Measurements from ENCODE around the gene KIR2DL1.
"Not testable (repeated sequence)": the region's sequence is repeated elsewhere in the genome, so short reads cannot be mapped to it uniquely, and the experiment has no call there.

KIR2DL1 gene

DNA sequence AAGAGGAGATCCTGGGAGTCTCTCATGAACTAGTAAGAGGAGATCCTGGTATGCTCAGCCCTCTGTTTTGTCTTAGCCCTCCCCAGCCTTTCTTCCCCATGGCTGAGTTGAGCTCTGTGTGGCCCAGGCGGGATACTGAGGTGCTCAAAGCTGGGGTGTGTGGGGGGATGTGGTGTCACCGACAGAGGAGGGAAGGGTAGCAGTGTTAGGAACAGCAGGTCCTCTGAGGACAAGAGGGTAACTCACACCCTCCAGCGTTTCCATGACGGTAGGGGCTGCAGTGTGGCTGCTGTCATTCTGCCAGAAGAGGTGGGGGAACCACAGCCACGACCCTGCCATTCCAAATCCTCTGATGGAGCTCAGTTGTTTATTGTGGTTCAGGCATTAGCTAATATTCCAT lies 34.5 kb downstream of the KIR2DL1 start:
- Histone ChIP-seq H3K27ac (ENCODE audit: low read length) (no peak overlapping the region), H3K4me1 (ENCODE audit: insufficient read depth, low read length) (no peaks in the 10 kb centered on the region), H3K9me3 (ENCODE audit: insufficient read depth, low read depth, low read length) (peaks cover 82% of the 10 kb centered on the region), H3K27me3 (ENCODE audit: insufficient read depth, low read length) (no peaks in the 10 kb centered on the region), H3K9ac (ENCODE audit: low read depth, low read length) (no peak overlapping the region), H3K4me3 (ENCODE audit: low read length) (no peak overlapping the region), H3K36me3 (ENCODE audit: insufficient read depth, low read depth, low read length) (no peaks in the 10 kb centered on the region)

DNA sequence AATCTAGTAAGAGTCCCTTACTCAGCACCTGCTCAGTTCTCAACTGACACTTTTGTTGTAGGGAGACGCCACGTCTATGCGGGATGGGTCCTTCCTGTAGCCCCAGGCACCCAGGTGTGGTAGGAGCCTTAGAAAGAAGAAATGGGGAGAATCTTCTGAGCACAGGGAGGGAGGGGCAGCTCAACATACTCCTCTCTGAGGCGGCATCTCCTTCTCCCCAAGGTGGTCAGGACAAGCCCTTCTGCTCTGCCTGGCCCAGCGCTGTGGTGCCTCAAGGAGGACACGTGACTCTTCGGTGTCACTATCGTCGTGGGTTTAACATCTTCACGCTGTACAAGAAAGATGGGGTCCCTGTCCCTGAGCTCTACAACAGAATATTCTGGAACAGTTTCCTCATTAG lies 35.0 kb downstream of the KIR2DL1 start:
- Histone ChIP-seq H3K27me3 (ENCODE audit: insufficient read depth, low read length) (no peaks in the 10 kb centered on the region), H3K9me3 (ENCODE audit: insufficient read depth, low read depth, low read length) (peaks cover 87% of the 10 kb centered on the region)

DNA sequence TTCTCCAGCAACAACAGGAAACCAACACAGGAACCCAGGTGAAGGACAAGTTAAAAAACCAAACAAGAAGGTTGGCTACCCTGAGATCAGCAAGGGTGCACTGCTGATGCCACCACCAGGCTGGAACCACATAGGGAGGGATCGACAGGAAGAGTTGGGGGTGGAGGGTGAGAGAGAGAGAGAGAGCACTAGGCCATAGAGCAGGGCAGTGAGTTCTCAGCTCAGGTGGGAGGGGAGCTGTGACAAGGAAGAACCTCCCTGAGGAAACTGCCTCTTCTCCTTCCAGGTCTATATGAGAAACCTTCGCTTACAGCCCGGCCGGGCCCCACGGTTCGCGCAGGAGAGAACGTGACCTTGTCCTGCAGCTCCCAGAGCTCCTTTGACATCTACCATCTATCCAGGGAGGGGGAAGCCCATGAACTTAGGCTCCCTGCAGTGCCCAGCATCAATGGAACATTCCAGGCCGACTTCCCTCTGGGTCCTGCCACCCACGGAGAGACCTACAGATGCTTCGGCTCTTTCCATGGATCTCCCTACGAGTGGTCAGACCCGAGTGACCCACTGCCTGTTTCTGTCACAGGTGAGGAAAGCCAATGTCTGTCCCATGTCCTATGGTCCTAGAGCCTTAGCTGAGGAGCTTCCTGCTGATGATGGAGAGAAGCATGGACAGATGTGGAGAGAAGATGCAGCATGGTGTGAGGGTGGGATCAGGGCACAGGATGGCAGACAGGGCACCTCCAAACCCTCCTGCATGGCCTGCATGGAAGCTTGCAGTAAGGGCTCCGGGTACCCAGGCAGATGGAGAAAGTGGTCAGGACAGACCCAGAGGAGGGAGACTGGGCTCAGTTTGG lies 36.3 kb downstream of the KIR2DL1 start:
- H3K9ac ChIP-seq (ENCODE audit: low read depth, low read length) = no peak overlapping the region
- H3K27ac ChIP-seq (ENCODE audit: low read length) = no peak overlapping the region
- H3K4me3 ChIP-seq (ENCODE audit: low read length) = no peak overlapping the region; the same call in 1 of the 2 replicates
- H3K27me3 ChIP-seq (ENCODE audit: insufficient read depth, low read length) = no peaks in the 10 kb centered on the region
- H3K9me3 ChIP-seq (ENCODE audit: insufficient read depth, low read depth, low read length) = peaks cover 98% of the 10 kb centered on the region
- no peaks in the 10 kb centered on the region for H3K36me3 ChIP-seq (ENCODE audit: insufficient read depth, low read depth, low read length)
- no peaks in the 10 kb centered on the region for H3K4me1 ChIP-seq (ENCODE audit: insufficient read depth, low read length)

More for the DNA sequence above, 35.0 kb downstream of the KIR2DL1 start:
- Histone ChIP-seq H3K27ac (ENCODE audit: low read length) (no peak overlapping the region), H3K4me1 (ENCODE audit: insufficient read depth, low read length) (no peaks in the 10 kb centered on the region), H3K9ac (ENCODE audit: low read depth, low read length) (no peak overlapping the region), H3K4me3 (ENCODE audit: low read length) (no peak overlapping the region), H3K36me3 (ENCODE audit: insufficient read depth, low read depth, low read length) (no peaks in the 10 kb centered on the region)

DNA sequence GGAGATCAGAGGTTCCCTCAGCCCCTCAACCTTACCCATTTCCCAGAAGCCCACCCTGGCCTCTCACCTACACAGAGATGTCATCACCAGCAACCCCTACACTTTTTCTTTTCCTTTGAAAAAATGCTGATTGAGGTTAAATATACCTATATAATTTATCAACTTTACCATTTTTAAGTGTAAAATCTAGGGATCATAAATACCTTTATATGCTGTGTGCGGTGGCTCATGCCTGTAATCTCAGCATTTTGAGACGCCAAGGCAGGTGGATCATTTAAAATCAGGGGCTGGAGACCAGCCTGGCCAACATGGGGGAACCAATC lies 36.9 kb downstream of the KIR2DL1 start:
- Histone ChIP-seq H3K27me3 (ENCODE audit: insufficient read depth, low read length) (no peaks in the 10 kb centered on the region), H3K4me1 (ENCODE audit: insufficient read depth, low read length) (no peaks in the 10 kb centered on the region), H3K27ac (ENCODE audit: low read length) (no peak overlapping the region), H3K4me3 (ENCODE audit: low read length) (no peak overlapping the region), H3K9ac (ENCODE audit: low read depth, low read length) (no peak overlapping the region), H3K36me3 (ENCODE audit: insufficient read depth, low read depth, low read length) (no peaks in the 10 kb centered on the region), H3K9me3 (ENCODE audit: insufficient read depth, low read depth, low read length) (peaks cover 97% of the 10 kb centered on the region)

DNA sequence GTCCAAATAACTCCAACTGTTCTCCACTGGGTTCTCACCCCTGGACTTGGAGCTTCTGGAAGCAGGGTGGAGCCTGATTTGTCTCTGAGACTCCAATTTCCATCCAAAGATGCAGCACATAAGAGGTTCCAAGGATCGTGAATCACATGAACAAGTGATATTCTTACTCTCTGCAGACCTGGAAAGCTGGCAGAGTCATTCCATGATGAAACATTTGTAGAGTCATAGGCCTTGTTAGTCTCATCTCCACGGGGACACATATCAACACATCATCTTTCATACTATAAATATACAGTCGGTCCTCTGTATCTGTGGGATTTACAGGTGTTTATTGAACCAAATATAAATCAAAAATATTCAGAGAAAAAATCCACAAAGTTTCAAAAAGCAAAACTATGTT lies 45.0 kb downstream of the KIR2DL1 start:
- not testable (repeated sequence) for H3K4me3 ChIP-seq (ENCODE audit: low read length); H3K36me3 ChIP-seq (ENCODE audit: insufficient read depth, low read depth, low read length); H3K4me1 ChIP-seq (ENCODE audit: insufficient read depth, low read length); H3K27ac ChIP-seq (ENCODE audit: low read length); H3K9ac ChIP-seq (ENCODE audit: low read depth, low read length); H3K27me3 ChIP-seq (ENCODE audit: insufficient read depth, low read length)
- peaks cover 93% of the 10 kb centered on the region for H3K9me3 ChIP-seq (ENCODE audit: insufficient read depth, low read depth, low read length)

DNA sequence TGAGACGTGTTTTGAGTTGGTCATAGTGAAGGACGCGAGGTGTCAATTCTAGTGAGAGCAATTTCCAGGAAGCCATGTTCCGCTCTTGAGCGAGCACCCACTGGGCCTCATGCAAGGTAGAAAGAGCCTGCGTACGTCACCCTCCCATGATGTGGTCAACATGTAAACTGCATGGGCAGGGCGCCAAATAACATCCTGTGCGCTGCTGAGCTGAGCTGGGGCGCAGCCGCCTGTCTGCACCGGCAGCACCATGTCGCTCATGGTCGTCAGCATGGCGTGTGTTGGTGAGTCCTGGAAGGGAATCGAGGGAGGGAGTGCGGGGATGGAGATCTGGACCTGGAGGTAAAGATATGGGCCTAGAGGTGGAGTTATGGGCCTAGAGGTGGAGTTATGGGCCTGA lies 46.7 kb downstream of the KIR2DL1 start, which contains the start of gene KIR3DL1:
Gene KIR3DL1 (plus strand): TSS at position 218 of the 400 bp plus-strand sequence.
- H3K27me3 ChIP-seq (ENCODE audit: insufficient read depth, low read length); H3K27ac ChIP-seq (ENCODE audit: low read length); H3K9ac ChIP-seq (ENCODE audit: low read depth, low read length); H3K4me3 ChIP-seq (ENCODE audit: low read length); H3K36me3 ChIP-seq (ENCODE audit: insufficient read depth, low read depth, low read length); H3K4me1 ChIP-seq (ENCODE audit: insufficient read depth, low read length): not testable (repeated sequence)
- peaks cover 94% of the 10 kb centered on the region for H3K9me3 ChIP-seq (ENCODE audit: insufficient read depth, low read depth, low read length)

DNA sequence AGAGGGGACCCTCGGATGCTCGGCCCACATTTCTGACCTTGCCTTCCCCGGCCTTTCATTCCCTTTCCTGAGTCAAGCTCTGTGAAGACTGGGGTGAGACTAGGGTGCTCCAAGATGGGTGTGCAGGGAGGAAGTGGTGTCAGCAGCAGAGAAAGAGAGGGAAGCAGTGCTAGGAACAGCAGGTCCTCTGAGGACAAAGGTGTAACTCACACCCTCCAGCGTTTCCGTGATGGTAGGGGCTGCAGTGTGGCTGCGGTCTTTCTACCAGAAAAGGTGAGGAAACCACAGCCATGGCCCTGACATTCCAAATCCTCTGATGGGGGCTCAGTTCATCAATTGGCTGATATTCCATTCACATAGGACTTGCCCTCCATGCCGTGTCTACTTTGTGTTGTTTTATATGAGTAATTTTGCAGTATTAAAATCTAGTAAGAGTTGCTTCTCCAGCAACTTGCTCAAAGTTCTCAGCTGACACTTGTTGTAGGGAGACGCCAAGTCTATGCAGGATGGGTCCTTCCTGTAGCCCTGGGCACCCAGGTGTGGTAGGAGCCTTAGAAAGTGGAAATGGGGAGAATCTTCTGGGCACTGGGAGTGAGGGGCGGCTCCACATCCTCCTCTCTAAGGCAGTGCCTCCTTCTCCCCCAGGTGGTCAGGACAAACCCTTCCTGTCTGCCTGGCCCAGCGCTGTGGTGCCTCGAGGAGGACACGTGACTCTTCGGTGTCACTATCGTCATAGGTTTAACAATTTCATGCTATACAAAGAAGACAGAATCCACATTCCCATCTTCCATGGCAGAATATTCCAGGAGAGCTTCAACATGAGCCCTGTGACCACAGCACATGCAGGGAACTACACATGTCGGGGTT lies 48.3 kb downstream of the KIR2DL1 start:
- Histone ChIP-seq H3K36me3 (ENCODE audit: insufficient read depth, low read depth, low read length) (no peaks in the 10 kb centered on the region), H3K9me3 (ENCODE audit: insufficient read depth, low read depth, low read length) (peaks cover 85% of the 10 kb centered on the region), H3K4me1 (ENCODE audit: insufficient read depth, low read length) (no peaks in the 10 kb centered on the region), H3K9ac (ENCODE audit: low read depth, low read length) (no peak overlapping the region), H3K27me3 (ENCODE audit: insufficient read depth, low read length) (no peaks in the 10 kb centered on the region), H3K27ac (ENCODE audit: low read length) (no peak overlapping the region), H3K4me3 (ENCODE audit: low read length) (no peak overlapping the region)

DNA sequence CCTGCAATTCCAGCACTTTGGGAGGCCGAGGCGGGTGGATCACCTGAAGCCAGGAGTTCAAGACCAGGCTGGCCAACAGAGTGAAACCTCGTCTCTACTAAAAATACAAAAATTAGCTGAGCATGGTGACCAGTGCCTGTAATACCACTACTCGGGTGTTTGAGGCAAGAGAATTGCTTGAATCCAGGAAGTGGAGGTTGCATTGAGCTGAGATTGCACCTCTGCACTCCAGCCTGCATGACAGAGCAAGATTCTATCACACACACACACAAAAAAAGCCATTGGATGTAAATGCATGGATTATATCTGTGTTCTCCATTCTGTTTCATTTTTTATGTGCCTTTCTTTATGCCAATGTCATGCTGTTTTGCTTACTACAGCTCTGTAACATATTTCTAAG lies 54.8 kb downstream of the KIR2DL1 start:
- not testable (repeated sequence) for H3K4me3 ChIP-seq (ENCODE audit: low read length); H3K27ac ChIP-seq (ENCODE audit: low read length); H3K4me1 ChIP-seq (ENCODE audit: insufficient read depth, low read length); H3K9ac ChIP-seq (ENCODE audit: low read depth, low read length); H3K27me3 ChIP-seq (ENCODE audit: insufficient read depth, low read length); H3K36me3 ChIP-seq (ENCODE audit: insufficient read depth, low read depth, low read length)
- H3K9me3 ChIP-seq (ENCODE audit: insufficient read depth, low read depth, low read length) = peaks cover 44% of the 10 kb centered on the region

DNA sequence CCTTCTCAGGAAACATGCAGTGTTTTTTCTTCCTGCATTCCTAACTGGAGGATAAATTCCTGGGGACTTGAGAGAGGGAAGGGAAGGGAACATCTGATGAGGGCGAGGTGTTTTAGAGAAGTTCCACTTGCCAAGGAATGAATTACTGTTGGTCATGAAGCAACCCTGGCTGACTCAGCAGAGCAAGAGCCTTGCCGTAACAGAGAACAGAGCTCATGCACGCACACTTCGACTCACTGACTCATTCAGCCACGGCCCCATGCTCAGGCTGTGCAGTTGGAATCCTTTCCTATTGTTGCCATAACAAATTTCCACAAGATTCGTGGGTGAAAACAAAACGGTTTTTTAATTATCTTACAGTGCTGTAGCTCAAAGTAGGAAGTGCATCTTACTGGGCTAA lies 55.7 kb downstream of the KIR2DL1 start:
- H3K9me3 ChIP-seq (ENCODE audit: insufficient read depth, low read depth, low read length) = peaks cover 41% of the 10 kb centered on the region
- not testable (repeated sequence) for H3K36me3 ChIP-seq (ENCODE audit: insufficient read depth, low read depth, low read length); H3K27me3 ChIP-seq (ENCODE audit: insufficient read depth, low read length); H3K4me1 ChIP-seq (ENCODE audit: insufficient read depth, low read length); H3K9ac ChIP-seq (ENCODE audit: low read depth, low read length); H3K27ac ChIP-seq (ENCODE audit: low read length); H3K4me3 ChIP-seq (ENCODE audit: low read length)

DNA sequence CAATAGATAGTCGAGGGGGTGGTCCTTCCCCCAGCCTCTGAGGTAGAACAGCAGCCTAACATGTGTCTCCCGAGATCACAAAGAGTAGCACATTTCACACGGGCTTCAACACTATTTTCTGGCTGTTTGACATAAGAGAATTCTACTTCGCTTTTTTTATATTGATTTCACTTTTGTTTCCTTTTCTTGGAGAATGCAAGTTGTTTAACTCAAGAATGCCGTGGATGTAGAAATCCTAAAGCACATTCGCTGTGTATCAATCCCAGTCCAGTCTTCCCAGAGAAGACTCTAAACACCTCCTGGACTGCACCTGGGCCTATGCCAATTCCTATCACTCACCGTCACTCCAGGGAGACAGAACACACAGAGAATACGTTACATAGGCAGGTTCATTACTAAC lies 58.5 kb downstream of the KIR2DL1 start:
- H3K36me3 ChIP-seq (ENCODE audit: insufficient read depth, low read depth, low read length); H3K27ac ChIP-seq (ENCODE audit: low read length); H3K9ac ChIP-seq (ENCODE audit: low read depth, low read length); H3K4me1 ChIP-seq (ENCODE audit: insufficient read depth, low read length); H3K27me3 ChIP-seq (ENCODE audit: insufficient read depth, low read length); H3K4me3 ChIP-seq (ENCODE audit: low read length): not testable (repeated sequence)
- peaks cover 42% of the 10 kb centered on the region for H3K9me3 ChIP-seq (ENCODE audit: insufficient read depth, low read depth, low read length)

DNA sequence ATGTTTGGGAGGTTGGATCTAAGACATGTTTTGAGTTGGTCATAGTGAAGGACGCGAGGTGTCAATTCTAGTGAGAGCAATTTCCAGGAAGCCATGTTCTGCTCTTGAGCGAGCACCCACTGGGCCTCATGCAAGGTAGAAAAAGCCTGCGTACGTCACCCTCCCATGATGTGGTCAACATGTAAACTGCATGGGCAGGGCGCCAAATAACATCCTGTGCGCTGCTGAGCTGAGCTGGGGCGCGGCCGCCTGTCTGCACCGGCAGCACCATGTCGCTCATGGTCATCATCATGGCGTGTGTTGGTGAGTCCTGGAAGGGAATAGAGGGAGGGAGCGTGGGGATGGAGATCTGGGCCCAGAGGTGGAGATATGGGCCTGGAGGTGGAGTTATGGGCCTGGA lies 62.9 kb downstream of the KIR2DL1 start, which contains the start of gene KIR2DS4:
Gene KIR2DS4 (plus strand): TSS at position 181 of the 400 bp plus-strand sequence.
- not testable (repeated sequence) for H3K9ac ChIP-seq (ENCODE audit: low read depth, low read length); H3K36me3 ChIP-seq (ENCODE audit: insufficient read depth, low read depth, low read length); H3K4me1 ChIP-seq (ENCODE audit: insufficient read depth, low read length); H3K4me3 ChIP-seq (ENCODE audit: low read length); H3K27ac ChIP-seq (ENCODE audit: low read length); H3K27me3 ChIP-seq (ENCODE audit: insufficient read depth, low read length)
- peaks cover 67% of the 10 kb centered on the region for H3K9me3 ChIP-seq (ENCODE audit: insufficient read depth, low read depth, low read length)

Measured in iPS-20b (cell line).